GM19099 (cell line): ENCODE measurements around the gene COL15A1.

ENCODE experiments used
- POLR2A ChIP-seq: IDR thresholded peaks from 3 replicates; pipeline ENCODE4 v1.6.1; 2011; ENCODE audit warnings: low read depth; ENCODE audit not compliant: insufficient read length; ENCODE audit errors: extremely low read depth

The COL15A1 gene

GRCh38 chr9:98913044-98913443 is 30.7 kb upstream of the COL15A1 start:
- TF ChIP-seq POLR2A = no peak

- TF ChIP-seq POLR2A = no peak
Measured at GRCh38 chr9:98913705-98914104, 30.0 kb upstream of the COL15A1 start.

- TF ChIP-seq POLR2A = no peak
Measured at GRCh38 chr9:98915599-98915998, 28.1 kb upstream of the COL15A1 start.

- TF ChIP-seq POLR2A = no peak
Measured at GRCh38 chr9:98916660-98917059, 27.0 kb upstream of the COL15A1 start.

- no peak for TF ChIP-seq POLR2A
Measured at GRCh38 chr9:98917746-98918487, 25.8 kb upstream of the COL15A1 start.

- no peak for TF ChIP-seq POLR2A
Measured at GRCh38 chr9:98921732-98922131, 22.0 kb upstream of the COL15A1 start.

- TF ChIP-seq POLR2A = no peak
Measured at GRCh38 chr9:98922721-98923435, 20.8 kb upstream of the COL15A1 start.

- TF ChIP-seq POLR2A = no peak
Measured at GRCh38 chr9:98923451-98924123, 20.1 kb upstream of the COL15A1 start.

GRCh38 chr9:98924946-98925820 is 18.5 kb upstream of the COL15A1 start:
- TF ChIP-seq POLR2A = no peak

GRCh38 chr9:98925956-98926355 is 17.8 kb upstream of the COL15A1 start:
- TF ChIP-seq POLR2A = no peak

DNA sequence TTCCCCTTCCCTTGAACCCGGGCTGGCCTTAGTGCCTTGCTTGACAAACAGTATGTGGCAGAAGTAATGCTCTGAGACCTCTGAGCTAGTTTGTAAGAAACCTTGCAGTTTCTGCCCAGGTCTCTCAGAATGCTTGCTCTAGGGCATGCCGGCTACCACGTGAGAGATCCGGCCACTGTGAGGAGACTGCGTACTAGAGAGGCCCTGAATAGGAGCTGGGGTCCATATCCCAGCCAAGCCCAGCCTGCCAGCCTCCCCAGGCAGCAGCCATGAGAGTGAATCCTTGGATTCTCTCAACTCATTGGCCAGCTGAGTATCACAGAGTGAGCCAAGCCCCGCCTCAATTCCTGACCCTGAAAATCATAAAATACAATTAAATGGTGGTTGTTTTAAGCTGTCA is 16.0 kb upstream of the COL15A1 start:
- no peak for TF ChIP-seq POLR2A

DNA sequence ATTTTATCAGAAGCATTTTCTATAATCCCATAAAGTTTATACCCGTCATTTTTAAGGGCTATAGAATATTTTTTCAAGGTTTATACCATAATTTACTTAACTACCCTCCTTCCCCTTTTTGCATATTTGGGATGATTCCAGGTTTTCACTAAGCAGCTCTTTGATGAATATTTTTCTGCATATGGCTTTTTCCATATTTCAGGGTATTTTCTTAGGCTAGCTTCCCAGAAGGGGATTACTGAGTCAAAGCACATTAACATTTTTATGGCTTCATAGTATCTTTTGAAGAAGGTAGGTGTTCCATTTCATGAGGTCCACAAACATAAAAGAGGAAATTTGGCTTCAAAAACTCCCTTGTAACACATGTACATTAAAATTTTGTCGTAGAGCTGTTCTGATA is 14.6 kb upstream of the COL15A1 start:
- no peak for TF ChIP-seq POLR2A

- no peak for TF ChIP-seq POLR2A
Measured at GRCh38 chr9:98929895-98930341, 13.8 kb upstream of the COL15A1 start.

DNA sequence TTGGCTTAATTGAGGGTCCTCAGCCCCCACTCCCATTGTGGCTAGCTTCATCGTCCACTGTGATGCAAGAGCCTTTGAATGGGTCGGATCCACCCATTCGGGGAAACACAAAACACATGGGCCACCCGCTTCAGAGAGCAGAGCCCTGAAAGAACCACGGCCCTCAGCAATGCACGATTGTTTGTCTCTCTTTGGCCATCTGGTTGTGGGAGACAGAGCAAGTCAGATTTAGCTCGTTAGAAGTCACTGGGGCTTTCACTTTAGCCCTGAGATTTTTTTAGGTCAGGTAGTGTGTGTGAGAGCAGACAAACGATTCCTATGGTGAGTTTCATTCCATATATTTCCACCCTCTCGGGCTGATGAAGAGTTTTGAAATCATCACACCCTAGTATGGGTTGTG is 12.9 kb upstream of the COL15A1 start:
- no peak for TF ChIP-seq POLR2A
